Vagina (tissue), 2 donors: ENCODE measurements around the gene FAM20A. TPM values are rescaled to one million over a fixed set of nuclear protein-coding genes. Genes with fewer than 3 reads are reported as not detected.
"Not testable (repeated sequence)": the region's sequence is repeated elsewhere in the genome, so short reads cannot be mapped to it uniquely, and the experiment has no call there.

Source experiments
- DNase-seq, 2 donors: peaks; one replicate each; pipeline ENCODE4 v3.0.0-alpha.2; 2017; ENCODE audit errors: extremely low spot score in 2 of 2
- H3K27ac ChIP-seq: fragments of 200-600 bp; sonication (generic); one replicate; pipeline ENCODE4 v1.5.1; 2019
- H3K27me3 ChIP-seq: fragments of 200-600 bp; sonication (generic); one replicate; pipeline ENCODE4 v1.5.1; 2019
- H3K36me3 ChIP-seq, 2 donors: fragments of 200-600 bp; sonication (generic); one replicate each; pipeline ENCODE4 v1.5.1; 2017 to 2019
- H3K4me1 ChIP-seq: fragments of 200-600 bp; sonication (generic); one replicate; pipeline ENCODE4 v1.5.1; 2019
- H3K4me3 ChIP-seq, 2 donors: fragments of 200-600 bp; sonication (generic); 1 replicate in 1 of 2; 2 replicates in 1 of 2; pipeline ENCODE4 v1.5.1; 2016 to 2019
- H3K9me3 ChIP-seq: fragments of 200-600 bp; sonication (generic); one replicate; pipeline ENCODE4 v1.5.1; 2019
- CTCF ChIP-seq, 3 experiments: fragments of 450-650 bp in 2 of 3; fragments of 200-600 bp in 1 of 3; sonication (generic) in 1 of 3; IDR thresholded peaks; one replicate each; pipeline ENCODE4 v1.5.1; 2017 to 2019; ENCODE audit warnings: antibody characterized with exemption in 3 of 3, mild to moderate bottlenecking in 2 of 3, moderate library complexity in 2 of 3
- POLR2A ChIP-seq, 2 donors: fragments of 450-650 bp; IDR thresholded peaks; one replicate each; pipeline ENCODE4 v1.6.1; 2017; ENCODE audit warnings: antibody characterized with exemption in 2 of 2, mild to moderate bottlenecking in 2 of 2, moderate library complexity in 2 of 2
- POLR2AphosphoS5 ChIP-seq, 2 donors: sonication (generic); formaldehyde crosslinking; IDR thresholded peaks; one replicate each; pipeline ENCODE4 v1.9.0; 2017; ENCODE audit warnings: antibody characterized with exemption in 2 of 2, mild to moderate bottlenecking in 2 of 2, low read depth in 1 of 2; ENCODE audit not compliant: insufficient read depth in 1 of 2
- intact Hi-C: fragments of 100-400 bp; cut with DNase I; formaldehyde crosslinking; loops from one replicate; pipeline ENCODE4 v1.15.1; 2023
- total RNA-seq: library from RNA; depleted of rRNA; stranded (reverse); fragments of >200 nt; gene quantifications from one replicate; pipeline ENCODE4 v1.2.3, GENCODE V29; 2016

Gene FAM20A
- total RNA-seq, 1 donor from 2014 or later = 16.2 TPM

- no peak for DNase-seq
- Histone ChIP-seq H3K9me3 (no peaks in the 10 kb centered on the region), H3K4me1 (peaks cover 8% of the 10 kb centered on the region), H3K36me3 (no peaks in the 10 kb centered on the region), H3K27ac (no peak overlapping the region), H3K27me3 (no peaks in the 10 kb centered on the region), H3K4me3 (no peak overlapping the region)
- TF ChIP-seq CTCF (IDR thresholded peaks at IDR 0.05) = no peak
- TF ChIP-seq POLR2A (IDR thresholded peaks at IDR 0.05) = no peak
- TF ChIP-seq POLR2AphosphoS5 (IDR thresholded peaks at IDR 0.05; ENCODE audit: insufficient read depth in 1 of 2, low read depth in 1 of 2) = no peak
- intact Hi-C loops = no loop called here
These were observed 103.3 kb downstream of the FAM20A start for GRCh38 chr17:68497885-68498319.

- Histone ChIP-seq H3K9me3 (no peaks in the 10 kb centered on the region), H3K4me3 (no peak overlapping the region), H3K36me3 (no peaks in the 10 kb centered on the region), H3K27me3 (no peaks in the 10 kb centered on the region), H3K27ac (no peak overlapping the region), H3K4me1 (peaks cover 21% of the 10 kb centered on the region)
- TF ChIP-seq POLR2A (IDR thresholded peaks at IDR 0.05) = no peak
- TF ChIP-seq POLR2AphosphoS5 (IDR thresholded peaks at IDR 0.05; ENCODE audit: insufficient read depth in 1 of 2, low read depth in 1 of 2) = no peak
- TF ChIP-seq CTCF (IDR thresholded peaks at IDR 0.05) = no peak
- intact Hi-C loops = no loop called here
- DNase-seq = no peak
These were observed 106.1 kb downstream of the FAM20A start for GRCh38 chr17:68495081-68495480.

- H3K36me3 ChIP-seq, DNase-seq, intact Hi-C loops, H3K27me3 ChIP-seq, H3K9me3 ChIP-seq, H3K27ac ChIP-seq, H3K4me3 ChIP-seq: not testable (repeated sequence)
- H3K4me1 ChIP-seq = peaks cover 21% of the 10 kb centered on the region
These were observed 108.6 kb downstream of the FAM20A start for GRCh38 chr17:68492394-68493054.

GRCh38 chr17:68491381-68492231 is 109.6 kb downstream of the FAM20A start:
- no peak for DNase-seq
- intact Hi-C loops = no loop called here
- no peak overlapping the region for H3K27ac ChIP-seq
- no peaks in the 10 kb centered on the region for H3K27me3 ChIP-seq
- TF ChIP-seq POLR2AphosphoS5 (IDR thresholded peaks at IDR 0.05; ENCODE audit: insufficient read depth in 1 of 2, low read depth in 1 of 2) (peak in 1 of 2 donors; percentile 41), POLR2A (IDR thresholded peaks at IDR 0.05) (no peak), CTCF (IDR thresholded peaks at IDR 0.05) (no peak)
- no peaks in the 10 kb centered on the region for H3K9me3 ChIP-seq
- peaks cover 21% of the 10 kb centered on the region for H3K4me1 ChIP-seq
- H3K36me3 ChIP-seq = no peaks in the 10 kb centered on the region
- no peak overlapping the region for H3K4me3 ChIP-seq

GRCh38 chr17:68489919-68490318 is 111.2 kb downstream of the FAM20A start:
- intact Hi-C loops = no loop called here
- H3K4me3 ChIP-seq = no peak overlapping the region
- H3K27ac ChIP-seq = no peak overlapping the region
- no peaks in the 10 kb centered on the region for H3K27me3 ChIP-seq
- peaks cover 21% of the 10 kb centered on the region for H3K4me1 ChIP-seq
- no peak for TF ChIP-seq POLR2AphosphoS5 (IDR thresholded peaks at IDR 0.05; ENCODE audit: insufficient read depth in 1 of 2, low read depth in 1 of 2)
- TF ChIP-seq POLR2A (IDR thresholded peaks at IDR 0.05) = no peak
- TF ChIP-seq CTCF (IDR thresholded peaks at IDR 0.05) = no peak
- H3K36me3 ChIP-seq = no peaks in the 10 kb centered on the region
- no peak for DNase-seq
- H3K9me3 ChIP-seq = no peaks in the 10 kb centered on the region

Other genes starting within 250 kb of the FAM20A start
- 37.3 TPM for gene WIPI1, start 143.9 kb downstream of the FAM20A start, total RNA-seq
- gene PRKAR1A, start 88.9 kb downstream of the FAM20A start, total RNA-seq = 186 TPM